Activated T-cell treated with anti-CD3 and anti-CD28 coated beads, Interleukin-2, amount 50 U/mL, for 24 hours (primary cell): Measurements from ENCODE around the gene TNFSF18.
"Not testable (repeated sequence)": the region's sequence is repeated elsewhere in the genome, so short reads cannot be mapped to it uniquely, and the experiment has no call there.

Experiments
- DNase-seq: peaks from one replicate; pipeline ENCODE4 v3.0.0-alpha.2; 2020
- H3K27ac Mint-ChIP-seq: 2 replicates; pipeline ENCODE4 v1.8.0; 2020; ENCODE audit warnings: mild to moderate bottlenecking, mixed read lengths
- H3K27me3 Mint-ChIP-seq: 2 replicates; pipeline ENCODE4 v1.8.0; 2020; ENCODE audit warnings: mixed read lengths
- H3K36me3 Mint-ChIP-seq: 2 replicates; pipeline ENCODE4 v1.8.0; 2020; ENCODE audit warnings: low read depth, mixed read lengths
- H3K4me1 Mint-ChIP-seq: 2 replicates; pipeline ENCODE4 v1.8.0; 2020; ENCODE audit warnings: low read depth, mixed read lengths
- H3K4me3 Mint-ChIP-seq: 2 replicates; pipeline ENCODE4 v1.8.0; 2020; ENCODE audit warnings: mild to moderate bottlenecking, moderate library complexity, mixed read lengths
- H3K9me3 Mint-ChIP-seq: 2 replicates; pipeline ENCODE4 v1.8.0; 2020; ENCODE audit warnings: mixed read lengths

Gene TNFSF18

GRCh38 chr1:173050865-173051264 lies at the start of gene TNFSF18:
TNFSF18 (minus strand) TSS chr1:173050941; CDS start chr1:173050896, 45 bp downstream.
- H3K9me3 Mint-ChIP-seq, result no peaks in the 10 kb centered on the region
- DNase-seq, result no peak
- H3K36me3 Mint-ChIP-seq, result no peaks in the 10 kb centered on the region
- H3K4me3 Mint-ChIP-seq, result no peak within 1 kb of the TSS
- H3K27ac Mint-ChIP-seq, result no peak within 1 kb of the TSS
- peaks cover 6% of the 10 kb centered on the region for H3K4me1 Mint-ChIP-seq
- H3K27me3 Mint-ChIP-seq, result no peaks in the 10 kb centered on the region

DNA sequence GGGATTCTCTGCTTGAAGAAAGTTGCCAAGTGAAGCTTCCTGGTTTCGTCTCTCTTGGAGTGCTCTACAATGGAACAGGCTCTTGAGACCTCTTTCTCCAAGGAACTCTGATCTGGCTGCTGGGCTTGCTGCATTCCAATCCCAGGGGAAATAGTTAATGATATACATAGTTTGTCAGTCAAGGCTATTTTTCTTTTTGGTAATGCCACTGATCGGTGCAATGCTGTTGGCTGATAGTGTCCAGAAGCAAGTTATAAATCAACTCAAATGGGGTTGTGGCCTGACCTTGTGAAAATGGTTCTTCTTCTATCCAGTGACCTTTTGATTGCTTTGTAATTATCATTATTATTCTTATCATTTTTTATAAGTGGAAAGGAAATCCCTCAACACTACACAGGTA lies 48.4 kb upstream of the TNFSF18 start:
- H3K27me3 Mint-ChIP-seq, result no peaks in the 10 kb centered on the region
- H3K4me1 Mint-ChIP-seq, result no peaks in the 10 kb centered on the region
- H3K9me3 Mint-ChIP-seq, result peaks cover 14% of the 10 kb centered on the region
- no peak for DNase-seq
- H3K36me3 Mint-ChIP-seq, result no peaks in the 10 kb centered on the region
- H3K27ac Mint-ChIP-seq, result no peak overlapping the region
- H3K4me3 Mint-ChIP-seq, result no peak overlapping the region

DNA sequence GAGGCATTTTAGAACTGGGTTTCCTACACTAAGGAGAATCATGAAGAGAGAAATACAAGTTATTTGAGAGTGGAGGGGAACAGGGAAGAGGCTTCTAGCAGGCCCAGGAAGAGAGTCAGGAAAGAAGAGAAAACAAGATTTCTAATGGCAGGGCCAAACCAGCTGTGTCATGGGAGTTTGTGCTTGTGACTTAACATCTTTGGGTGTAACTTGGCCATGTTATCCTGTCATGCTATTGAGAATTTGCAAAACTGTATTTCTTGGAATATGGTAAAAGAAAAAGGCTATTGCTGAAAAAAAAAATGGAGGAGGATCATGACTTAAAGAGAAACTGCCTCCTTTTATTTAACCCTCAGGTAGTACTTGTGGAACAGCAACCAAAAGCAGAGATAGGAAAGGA lies 47.4 kb upstream of the TNFSF18 start:
- H3K4me3 Mint-ChIP-seq, result no peak overlapping the region
- no peaks in the 10 kb centered on the region for H3K27me3 Mint-ChIP-seq
- no peaks in the 10 kb centered on the region for H3K4me1 Mint-ChIP-seq
- no peaks in the 10 kb centered on the region for H3K36me3 Mint-ChIP-seq
- H3K9me3 Mint-ChIP-seq, result peaks cover 7% of the 10 kb centered on the region
- no peak overlapping the region for H3K27ac Mint-ChIP-seq
- no peak for DNase-seq

DNA sequence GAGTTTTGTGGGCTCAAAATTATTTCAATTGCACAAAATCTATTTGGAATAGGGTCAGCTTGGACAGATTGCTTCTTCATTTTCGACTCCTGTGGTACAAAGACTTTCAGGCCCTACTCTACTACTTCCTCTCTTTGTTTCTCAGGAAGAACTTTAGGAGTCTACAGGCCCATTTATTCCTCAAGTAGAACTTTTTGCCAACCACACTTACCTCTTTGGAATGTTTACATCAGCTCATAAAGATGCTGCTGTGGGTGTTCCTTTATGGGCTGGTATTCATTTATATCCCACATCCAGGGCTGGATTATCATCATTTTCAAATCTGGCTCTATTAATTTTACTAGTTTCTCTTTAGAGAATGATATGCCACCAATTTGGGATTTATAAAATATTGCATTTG lies 46.3 kb upstream of the TNFSF18 start:
- H3K27me3 Mint-ChIP-seq, result no peaks in the 10 kb centered on the region
- H3K4me1 Mint-ChIP-seq, result no peaks in the 10 kb centered on the region
- no peak overlapping the region for H3K4me3 Mint-ChIP-seq
- no peak for DNase-seq
- no peaks in the 10 kb centered on the region for H3K9me3 Mint-ChIP-seq
- H3K27ac Mint-ChIP-seq, result no peak overlapping the region
- H3K36me3 Mint-ChIP-seq, result no peaks in the 10 kb centered on the region

GRCh38 chr1:173095632-173096031 lies 44.9 kb upstream of the TNFSF18 start:
- H3K9me3 Mint-ChIP-seq, result no peaks in the 10 kb centered on the region
- H3K4me1 Mint-ChIP-seq, result no peaks in the 10 kb centered on the region

GRCh38 chr1:173094541-173094940 lies 43.8 kb upstream of the TNFSF18 start:
- H3K4me3 Mint-ChIP-seq, result no peak overlapping the region
- H3K27me3 Mint-ChIP-seq, result no peaks in the 10 kb centered on the region
- H3K4me1 Mint-ChIP-seq, result no peaks in the 10 kb centered on the region
- H3K9me3 Mint-ChIP-seq, result no peaks in the 10 kb centered on the region
- DNase-seq, result no peak
- no peaks in the 10 kb centered on the region for H3K36me3 Mint-ChIP-seq
- no peak overlapping the region for H3K27ac Mint-ChIP-seq

More at GRCh38 chr1:173095632-173096031, 44.9 kb upstream of the TNFSF18 start:
- no peak overlapping the region for H3K27ac Mint-ChIP-seq
- H3K36me3 Mint-ChIP-seq, result no peaks in the 10 kb centered on the region
- no peaks in the 10 kb centered on the region for H3K27me3 Mint-ChIP-seq
- DNase-seq, result no peak
- no peak overlapping the region for H3K4me3 Mint-ChIP-seq

DNA sequence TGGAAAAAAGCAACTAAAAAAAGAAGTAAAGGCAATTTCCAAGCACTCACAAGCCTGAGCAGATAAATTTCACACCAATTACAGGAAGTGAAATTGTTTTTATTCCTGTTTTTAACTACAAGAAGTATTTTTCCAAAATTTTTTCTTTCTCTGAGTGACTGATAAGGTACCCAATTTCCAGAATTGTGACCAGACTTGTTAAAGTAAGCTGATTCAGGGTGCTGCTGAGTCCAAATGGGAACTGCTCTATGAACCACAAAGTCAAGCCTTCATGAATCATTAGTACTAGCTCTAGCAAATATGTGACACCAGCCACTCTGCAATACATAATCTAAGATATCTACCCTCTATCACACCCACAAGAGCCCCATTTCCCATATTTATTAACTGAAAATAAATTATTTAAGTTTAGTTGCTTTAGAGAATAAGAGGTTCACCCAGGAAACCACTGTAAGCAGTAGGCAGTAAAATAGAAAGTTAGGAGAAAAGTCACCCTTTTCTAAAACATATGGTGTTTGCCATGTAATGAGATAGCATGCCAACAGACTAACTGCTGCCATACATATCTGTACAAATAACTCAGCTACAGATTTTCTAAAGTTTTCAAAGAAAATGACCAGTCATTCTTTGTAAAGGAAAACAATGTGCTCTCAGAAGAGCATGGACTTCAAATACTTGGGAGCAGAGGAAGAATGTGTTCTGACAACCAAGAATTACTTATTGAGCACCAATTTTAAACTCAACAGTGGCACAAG lies 43.1 kb upstream of the TNFSF18 start:
- no peak for DNase-seq
- H3K4me1 Mint-ChIP-seq, result no peaks in the 10 kb centered on the region
- no peaks in the 10 kb centered on the region for H3K36me3 Mint-ChIP-seq
- H3K9me3 Mint-ChIP-seq, result no peaks in the 10 kb centered on the region
- no peaks in the 10 kb centered on the region for H3K27me3 Mint-ChIP-seq
- H3K27ac Mint-ChIP-seq, result no peak overlapping the region
- H3K4me3 Mint-ChIP-seq, result no peak overlapping the region

DNA sequence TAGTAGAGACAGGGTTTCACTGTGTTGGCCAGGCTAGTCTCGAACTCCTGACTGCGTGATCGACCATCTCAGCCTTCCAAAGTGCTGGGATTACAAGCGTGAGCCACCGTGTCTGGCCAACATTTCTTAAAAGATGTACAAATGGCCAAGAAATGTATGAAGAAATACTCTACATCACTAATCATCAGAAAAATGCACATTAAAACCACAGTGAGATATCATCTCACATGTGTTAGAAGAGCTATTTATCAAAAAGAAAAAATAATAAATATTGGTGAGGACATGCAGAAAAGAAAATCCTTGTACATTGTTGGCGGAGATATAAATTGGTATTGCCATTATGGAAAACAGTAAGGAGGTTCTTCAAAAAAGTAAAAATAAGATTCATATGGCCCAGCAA lies 33.6 kb upstream of the TNFSF18 start:
- no peak overlapping the region for H3K4me3 Mint-ChIP-seq
- H3K36me3 Mint-ChIP-seq, result no peaks in the 10 kb centered on the region
- no peaks in the 10 kb centered on the region for H3K4me1 Mint-ChIP-seq
- no peaks in the 10 kb centered on the region for H3K9me3 Mint-ChIP-seq
- no peak overlapping the region for H3K27ac Mint-ChIP-seq
- peaks cover 4% of the 10 kb centered on the region for H3K27me3 Mint-ChIP-seq
- DNase-seq, result no peak

GRCh38 chr1:173082913-173083312 lies 32.2 kb upstream of the TNFSF18 start:
- H3K4me1 Mint-ChIP-seq, result no peaks in the 10 kb centered on the region
- peaks cover 4% of the 10 kb centered on the region for H3K27me3 Mint-ChIP-seq
- H3K9me3 Mint-ChIP-seq, result no peaks in the 10 kb centered on the region
- H3K4me3 Mint-ChIP-seq, result no peak overlapping the region
- no peaks in the 10 kb centered on the region for H3K36me3 Mint-ChIP-seq
- DNase-seq, result no peak
- H3K27ac Mint-ChIP-seq, result no peak overlapping the region

- not testable (repeated sequence) for H3K4me3 Mint-ChIP-seq, DNase-seq, H3K9me3 Mint-ChIP-seq, H3K4me1 Mint-ChIP-seq, H3K27ac Mint-ChIP-seq, H3K36me3 Mint-ChIP-seq
- H3K27me3 Mint-ChIP-seq, result peaks cover 13% of the 10 kb centered on the region
These were observed 23.5 kb upstream of the TNFSF18 start for GRCh38 chr1:173074217-173074616.

DNA sequence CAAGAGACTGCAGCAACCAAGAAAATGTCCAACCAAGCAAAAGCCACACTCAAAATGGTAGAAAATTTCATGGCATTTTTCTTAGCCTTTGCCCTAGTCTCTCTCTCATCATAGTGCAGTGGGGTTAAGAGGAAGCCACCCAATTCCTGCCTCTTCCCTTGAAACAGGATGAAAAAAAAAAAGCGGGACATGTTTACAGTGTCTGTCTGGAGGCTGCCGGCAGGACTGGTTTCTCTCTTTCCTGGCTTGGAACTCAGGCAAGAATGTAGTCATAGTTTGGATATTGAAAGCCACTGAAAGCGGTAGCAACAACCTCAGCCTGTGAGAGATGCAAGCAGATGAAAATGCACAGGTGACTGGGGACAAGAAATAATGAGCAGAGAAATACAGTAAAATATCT lies 13.3 kb upstream of the TNFSF18 start:
- no peaks in the 10 kb centered on the region for H3K27me3 Mint-ChIP-seq
- no peak for DNase-seq
- H3K36me3 Mint-ChIP-seq, result no peaks in the 10 kb centered on the region
- H3K4me1 Mint-ChIP-seq, result no peaks in the 10 kb centered on the region
- no peak overlapping the region for H3K4me3 Mint-ChIP-seq
- H3K9me3 Mint-ChIP-seq, result no peaks in the 10 kb centered on the region
- no peak overlapping the region for H3K27ac Mint-ChIP-seq

DNA sequence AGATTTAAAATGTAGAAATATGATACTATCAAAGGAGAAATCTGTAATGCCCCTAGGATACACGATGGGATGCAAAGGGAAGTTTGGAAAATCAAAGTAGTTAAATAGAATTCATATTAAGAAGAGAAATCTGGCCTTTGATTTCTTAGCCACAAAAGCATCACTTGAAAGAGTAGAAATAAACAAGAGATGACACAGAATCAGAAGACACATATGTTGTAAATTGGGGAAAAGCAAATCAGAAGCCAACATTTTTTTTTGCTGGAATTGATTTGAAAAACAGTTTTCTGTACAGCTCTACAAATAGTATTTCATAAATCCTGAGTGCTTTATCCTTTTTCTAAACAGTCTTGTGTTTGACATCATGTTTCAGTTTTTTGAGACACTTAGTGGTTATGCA lies 12.4 kb upstream of the TNFSF18 start:
- DNase-seq, result no peak
- H3K9me3 Mint-ChIP-seq, result no peaks in the 10 kb centered on the region
- H3K27me3 Mint-ChIP-seq, result no peaks in the 10 kb centered on the region
- no peak overlapping the region for H3K27ac Mint-ChIP-seq
- no peaks in the 10 kb centered on the region for H3K36me3 Mint-ChIP-seq
- no peaks in the 10 kb centered on the region for H3K4me1 Mint-ChIP-seq
- no peak overlapping the region for H3K4me3 Mint-ChIP-seq

DNA sequence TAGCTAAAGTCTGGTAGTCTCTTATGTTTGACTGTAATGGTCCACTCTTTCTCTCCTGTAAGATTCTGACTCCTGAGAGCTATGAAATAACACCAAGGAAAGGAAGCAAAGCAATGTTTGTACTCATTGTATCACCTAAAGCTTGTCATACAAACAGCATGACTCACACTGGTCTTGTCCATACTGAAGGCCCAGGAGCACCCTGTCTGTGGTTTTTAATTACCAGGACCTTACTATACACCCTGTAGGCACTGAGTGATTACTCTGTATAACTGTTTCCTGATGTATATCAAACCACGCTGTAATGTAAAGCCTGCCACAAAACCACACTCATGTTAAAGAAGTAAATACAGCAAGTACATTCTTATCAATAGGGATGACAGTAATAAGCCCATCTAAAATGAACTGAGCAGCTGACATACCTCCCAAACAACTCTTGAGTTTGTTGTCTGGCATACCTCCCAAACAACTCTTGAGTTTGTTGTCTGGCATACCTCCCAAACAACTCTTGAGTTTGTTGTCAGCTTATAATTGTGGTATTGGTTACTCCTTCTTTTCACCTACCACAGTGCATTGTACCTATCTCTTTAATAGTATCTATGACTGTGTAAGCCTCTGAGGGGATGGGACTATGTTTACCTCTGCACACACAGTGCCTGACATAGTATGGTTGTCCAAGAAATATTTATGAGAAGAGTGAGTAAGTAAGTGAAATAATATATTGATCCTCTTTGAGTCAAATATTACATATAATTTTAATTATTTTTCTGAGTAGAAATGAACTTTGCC lies 11.6 kb upstream of the TNFSF18 start:
- Mint-ChIP-seq H3K27ac (no peak overlapping the region), H3K27me3 (no peaks in the 10 kb centered on the region), H3K4me3 (no peak overlapping the region), H3K36me3 (no peaks in the 10 kb centered on the region), H3K4me1 (no peaks in the 10 kb centered on the region), H3K9me3 (no peaks in the 10 kb centered on the region)
- no peak for DNase-seq

- no peaks in the 10 kb centered on the region for H3K9me3 Mint-ChIP-seq
- H3K36me3 Mint-ChIP-seq, result no peaks in the 10 kb centered on the region
- H3K4me1 Mint-ChIP-seq, result no peaks in the 10 kb centered on the region
- H3K27ac Mint-ChIP-seq, result no peak overlapping the region
- H3K27me3 Mint-ChIP-seq, result no peaks in the 10 kb centered on the region
- no peak for DNase-seq
- H3K4me3 Mint-ChIP-seq, result no peak overlapping the region
These were observed 7.8 kb upstream of the TNFSF18 start for GRCh38 chr1:173058556-173058955.

GRCh38 chr1:173057984-173058383 lies 7.2 kb upstream of the TNFSF18 start:
- Mint-ChIP-seq H3K9me3 (no peaks in the 10 kb centered on the region), H3K27ac (no peak overlapping the region), H3K27me3 (no peaks in the 10 kb centered on the region), H3K4me1 (no peaks in the 10 kb centered on the region), H3K36me3 (no peaks in the 10 kb centered on the region), H3K4me3 (no peak overlapping the region)
- no peak for DNase-seq
